Measurements from ENCODE around the gene BPTF. TPM values are rescaled to one million over a fixed set of nuclear protein-coding genes. Genes with fewer than 3 reads are reported as not detected.
A peak's percentile ranks its signal among the peaks of the same experiment; 100 is the strongest.
"Not testable (repeated sequence)": the region's sequence is repeated elsewhere in the genome, so short reads cannot be mapped to it uniquely, and the experiment has no call there.

Gene BPTF
- total RNA-seq, 1 experiment from 2014 or later = 25.5 TPM

GRCh38 chr17:67865438-67865837, 40.1 kb downstream of the BPTF start:
- in situ Hi-C loops (cut with HindIII; ENCODE audit: low sequenced_read_pairs) = no loop called here
- DNase-seq (ENCODE audit: low spot score) = no peak

- in situ Hi-C loops (cut with HindIII; ENCODE audit: low sequenced_read_pairs) = no loop called here
- DNase-seq (ENCODE audit: low spot score) = no peak
Measured at GRCh38 chr17:67867591-67867990, 42.3 kb downstream of the BPTF start.

GRCh38 chr17:67868176-67868575, 42.9 kb downstream of the BPTF start:
- DNase-seq (ENCODE audit: low spot score) = peak; percentile 19
- in situ Hi-C loops (cut with HindIII; ENCODE audit: low sequenced_read_pairs) = no loop called here

GRCh38 chr17:67879662-67880061, 54.4 kb downstream of the BPTF start:
- no peak for DNase-seq (ENCODE audit: low spot score)
- in situ Hi-C loops (cut with HindIII; ENCODE audit: low sequenced_read_pairs) = no loop called here

- no peak for DNase-seq (ENCODE audit: low spot score)
- in situ Hi-C loops (cut with HindIII; ENCODE audit: low sequenced_read_pairs) = no loop called here
Measured at GRCh38 chr17:67881083-67881482, 55.8 kb downstream of the BPTF start.

- in situ Hi-C loops (cut with HindIII; ENCODE audit: low sequenced_read_pairs) = no loop called here
- DNase-seq (ENCODE audit: low spot score) = no peak
Measured at GRCh38 chr17:67884741-67885140, 59.4 kb downstream of the BPTF start.

- in situ Hi-C loops (cut with HindIII; ENCODE audit: low sequenced_read_pairs) = no loop called here
- peak; percentile 73 for DNase-seq (ENCODE audit: low spot score)
Measured at GRCh38 chr17:67891481-67892119, 66.3 kb downstream of the BPTF start.

- in situ Hi-C loops (cut with HindIII; ENCODE audit: low sequenced_read_pairs) = no loop called here
- DNase-seq (ENCODE audit: low spot score) = no peak
Measured at GRCh38 chr17:67902511-67903231, 77.4 kb downstream of the BPTF start.

- in situ Hi-C loops (cut with HindIII; ENCODE audit: low sequenced_read_pairs); DNase-seq (ENCODE audit: low spot score): not testable (repeated sequence)
Measured at GRCh38 chr17:67905298-67905697, 80.0 kb downstream of the BPTF start.

- DNase-seq (ENCODE audit: low spot score); in situ Hi-C loops (cut with HindIII; ENCODE audit: low sequenced_read_pairs): not testable (repeated sequence)
Measured at GRCh38 chr17:67910117-67910803, 85.0 kb downstream of the BPTF start.

- in situ Hi-C loops (cut with HindIII; ENCODE audit: low sequenced_read_pairs) = no loop called here
- DNase-seq (ENCODE audit: low spot score) = no peak
Measured at GRCh38 chr17:67911059-67911782, 85.9 kb downstream of the BPTF start.

- in situ Hi-C loops (cut with HindIII; ENCODE audit: low sequenced_read_pairs) = no loop called here
- no peak for DNase-seq (ENCODE audit: low spot score)
Measured at GRCh38 chr17:67912088-67912487, 86.8 kb downstream of the BPTF start.

GRCh38 chr17:67912656-67913055, 87.4 kb downstream of the BPTF start:
- in situ Hi-C loops (cut with HindIII; ENCODE audit: low sequenced_read_pairs) = no loop called here
- DNase-seq (ENCODE audit: low spot score) = no peak

GRCh38 chr17:67920212-67920611, 94.9 kb downstream of the BPTF start:
- in situ Hi-C loops (cut with HindIII; ENCODE audit: low sequenced_read_pairs) = no loop called here
- DNase-seq (ENCODE audit: low spot score) = no peak

- DNase-seq (ENCODE audit: low spot score) = peak; percentile 52
- in situ Hi-C loops (cut with HindIII; ENCODE audit: low sequenced_read_pairs) = no loop called here
Measured at GRCh38 chr17:67922503-67922902, 97.2 kb downstream of the BPTF start.

GRCh38 chr17:67928842-67929241, 103.5 kb downstream of the BPTF start:
- in situ Hi-C loops (cut with HindIII; ENCODE audit: low sequenced_read_pairs); DNase-seq (ENCODE audit: low spot score): not testable (repeated sequence)

- in situ Hi-C loops (cut with HindIII; ENCODE audit: low sequenced_read_pairs) = no loop called here
- no peak for DNase-seq (ENCODE audit: low spot score)
Measured at GRCh38 chr17:67931227-67931626, 105.9 kb downstream of the BPTF start.

GRCh38 chr17:67942810-67943209, 117.5 kb downstream of the BPTF start:
- in situ Hi-C loops (cut with HindIII; ENCODE audit: low sequenced_read_pairs) = no loop called here

GRCh38 chr17:67944035-67944434, 118.7 kb downstream of the BPTF start:
- no peak for DNase-seq (ENCODE audit: low spot score)
- in situ Hi-C loops (cut with HindIII; ENCODE audit: low sequenced_read_pairs) = no loop called here

More at GRCh38 chr17:67942810-67943209, 117.5 kb downstream of the BPTF start:
- DNase-seq (ENCODE audit: low spot score) = no peak

- in situ Hi-C loops (cut with HindIII; ENCODE audit: low sequenced_read_pairs) = no loop called here
- DNase-seq (ENCODE audit: low spot score) = no peak
Measured at GRCh38 chr17:67946513-67946912, 121.2 kb downstream of the BPTF start.

Measured in G401 (cell line).